ENCODE data around the gene PEG3.

DNA sequence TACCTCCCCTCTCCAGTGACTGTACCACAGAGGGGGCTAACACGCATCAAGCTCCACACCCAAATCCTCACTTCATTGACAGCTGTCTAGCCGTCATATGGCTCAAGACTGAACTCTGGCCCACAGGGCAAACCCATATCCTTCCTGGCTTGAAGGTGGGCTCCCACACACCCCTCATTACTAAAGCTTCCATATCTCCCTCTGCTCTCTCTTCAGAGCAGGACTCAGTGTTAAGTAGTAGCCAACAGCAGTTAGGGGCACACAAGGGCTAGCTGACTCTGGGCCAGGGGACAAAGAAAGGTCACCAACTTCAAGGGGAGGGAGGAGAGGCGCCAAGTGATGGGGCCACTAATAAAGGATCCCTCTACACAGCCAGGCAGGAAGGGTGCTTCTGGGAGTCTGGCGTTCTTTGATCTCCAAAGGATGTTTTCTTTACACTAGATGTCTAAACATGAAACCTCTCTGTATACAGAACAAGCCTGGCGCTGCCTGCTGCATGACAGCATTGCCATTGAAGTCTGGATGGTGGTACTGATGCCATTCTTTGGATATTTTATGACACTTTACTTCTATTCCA is 8.1 kb downstream of the PEG3 start:
- TF ChIP-seq, protein P1, sequence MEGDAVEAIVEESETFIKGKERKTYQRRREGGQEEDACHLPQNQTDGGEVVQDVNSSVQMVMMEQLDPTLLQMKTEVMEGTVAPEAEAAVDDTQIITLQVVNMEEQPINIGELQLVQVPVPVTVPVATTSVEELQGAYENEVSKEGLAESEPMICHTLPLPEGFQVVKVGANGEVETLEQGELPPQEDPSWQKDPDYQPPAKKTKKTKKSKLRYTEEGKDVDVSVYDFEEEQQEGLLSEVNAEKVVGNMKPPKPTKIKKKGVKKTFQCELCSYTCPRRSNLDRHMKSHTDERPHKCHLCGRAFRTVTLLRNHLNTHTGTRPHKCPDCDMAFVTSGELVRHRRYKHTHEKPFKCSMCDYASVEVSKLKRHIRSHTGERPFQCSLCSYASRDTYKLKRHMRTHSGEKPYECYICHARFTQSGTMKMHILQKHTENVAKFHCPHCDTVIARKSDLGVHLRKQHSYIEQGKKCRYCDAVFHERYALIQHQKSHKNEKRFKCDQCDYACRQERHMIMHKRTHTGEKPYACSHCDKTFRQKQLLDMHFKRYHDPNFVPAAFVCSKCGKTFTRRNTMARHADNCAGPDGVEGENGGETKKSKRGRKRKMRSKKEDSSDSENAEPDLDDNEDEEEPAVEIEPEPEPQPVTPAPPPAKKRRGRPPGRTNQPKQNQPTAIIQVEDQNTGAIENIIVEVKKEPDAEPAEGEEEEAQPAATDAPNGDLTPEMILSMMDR (optimal IDR thresholded peaks at IDR 0.05 in 1 of 3, IDR thresholded peaks at IDR 0.05 in 1 of 3, conservative IDR thresholded peaks at IDR 0.05 in 1 of 3; ENCODE audit: extremely low read depth in 1 of 3, insufficient read depth in 2 of 3, low read length in 3 of 3) = no peak
- no peak for TF ChIP-seq EZH2 (IDR thresholded peaks at IDR 0.05; ENCODE audit: low read length)

All from keratinocyte (primary cell).